DMS53 (cell line): ENCODE data around the gene SLC38A7.
"Not testable (repeated sequence)": the region's sequence is repeated elsewhere in the genome, so short reads cannot be mapped to it uniquely, and the experiment has no call there.

Experiments used
- DNase-seq: peaks from one replicate; lab custom pipeline; 2025; lab: John Stamatoyannopoulos, UW

Gene SLC38A7, protein sequence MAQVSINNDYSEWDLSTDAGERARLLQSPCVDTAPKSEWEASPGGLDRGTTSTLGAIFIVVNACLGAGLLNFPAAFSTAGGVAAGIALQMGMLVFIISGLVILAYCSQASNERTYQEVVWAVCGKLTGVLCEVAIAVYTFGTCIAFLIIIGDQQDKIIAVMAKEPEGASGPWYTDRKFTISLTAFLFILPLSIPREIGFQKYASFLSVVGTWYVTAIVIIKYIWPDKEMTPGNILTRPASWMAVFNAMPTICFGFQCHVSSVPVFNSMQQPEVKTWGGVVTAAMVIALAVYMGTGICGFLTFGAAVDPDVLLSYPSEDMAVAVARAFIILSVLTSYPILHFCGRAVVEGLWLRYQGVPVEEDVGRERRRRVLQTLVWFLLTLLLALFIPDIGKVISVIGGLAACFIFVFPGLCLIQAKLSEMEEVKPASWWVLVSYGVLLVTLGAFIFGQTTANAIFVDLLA

GRCh38 chr16:58684354-58685083, at the start of gene SLC38A7:
SLC38A7 (minus strand) TSS chr16:58684770; CDS start chr16:58680126, 4,644 bp downstream.
- peak; percentile 88 for DNase-seq

DNA sequence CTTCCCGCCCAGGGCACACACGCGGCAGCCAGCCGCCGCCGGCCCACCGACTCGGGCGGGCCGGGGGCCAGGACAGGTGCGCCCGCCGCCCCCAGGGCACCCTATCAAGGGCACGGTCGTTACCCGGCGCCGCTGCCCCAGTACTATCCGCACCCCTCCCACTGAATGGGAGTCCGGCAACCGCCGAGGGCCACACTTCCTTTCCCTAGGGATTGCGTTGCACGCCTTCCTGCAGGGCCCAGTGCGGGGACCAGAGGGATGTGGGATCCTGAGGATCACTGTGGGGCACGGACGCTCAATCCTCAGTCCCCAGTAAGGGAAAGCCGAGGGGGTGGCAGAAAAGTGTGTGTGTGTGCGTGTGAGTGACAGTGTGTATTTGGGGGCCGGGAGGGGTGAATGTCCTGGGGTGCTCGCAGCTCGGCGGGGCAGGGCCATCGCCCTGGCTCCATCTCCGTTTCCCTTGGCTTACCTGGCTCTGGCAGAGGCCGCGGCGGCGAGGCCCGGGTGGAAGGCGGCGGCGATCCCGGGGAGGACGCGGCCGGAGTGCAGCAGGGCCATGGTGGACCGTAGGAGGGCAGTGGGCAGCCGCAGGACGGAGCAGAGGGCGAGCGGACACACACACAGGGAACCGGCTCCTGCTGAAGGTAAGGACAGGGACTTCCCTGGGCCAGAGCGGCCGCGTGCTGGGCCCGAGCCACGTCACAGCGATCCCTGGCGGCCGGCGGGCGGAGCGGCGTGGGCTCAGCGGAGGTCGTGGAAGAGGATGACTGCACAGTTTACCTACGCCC, 49.3 kb upstream of the SLC38A7 start, which contains the start of gene GOT2:
Gene GOT2, minus strand, starts transcription at position 646 of the 788 bp plus-strand sequence. Its CDS starts 88 bp downstream, at position 558.
- peak; percentile 92 for DNase-seq

DNA sequence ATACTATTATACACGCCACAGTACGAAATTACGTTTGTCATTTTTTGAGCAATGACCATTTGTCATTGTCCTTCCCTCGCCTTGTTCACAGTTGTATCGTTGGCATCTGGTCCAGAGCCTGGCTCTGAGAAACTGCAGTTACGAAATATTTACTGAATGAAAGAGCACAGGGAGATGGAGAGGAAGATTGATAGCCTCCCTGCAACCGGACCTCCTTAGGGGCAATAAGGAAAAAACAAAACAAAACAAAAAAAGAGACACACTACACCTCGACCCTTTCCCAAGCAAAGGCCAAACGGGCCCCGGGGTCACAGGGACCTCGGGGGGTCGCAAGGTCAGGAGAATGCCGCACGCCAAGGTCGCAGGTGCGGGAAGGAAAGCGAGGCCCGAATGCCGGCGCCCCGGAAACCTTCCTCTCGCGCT, 48.7 kb upstream of the SLC38A7 start:
- peak; percentile 25 for DNase-seq

GRCh38 chr16:58732545-58733247, 48.1 kb upstream of the SLC38A7 start:
- no peak for DNase-seq

DNA sequence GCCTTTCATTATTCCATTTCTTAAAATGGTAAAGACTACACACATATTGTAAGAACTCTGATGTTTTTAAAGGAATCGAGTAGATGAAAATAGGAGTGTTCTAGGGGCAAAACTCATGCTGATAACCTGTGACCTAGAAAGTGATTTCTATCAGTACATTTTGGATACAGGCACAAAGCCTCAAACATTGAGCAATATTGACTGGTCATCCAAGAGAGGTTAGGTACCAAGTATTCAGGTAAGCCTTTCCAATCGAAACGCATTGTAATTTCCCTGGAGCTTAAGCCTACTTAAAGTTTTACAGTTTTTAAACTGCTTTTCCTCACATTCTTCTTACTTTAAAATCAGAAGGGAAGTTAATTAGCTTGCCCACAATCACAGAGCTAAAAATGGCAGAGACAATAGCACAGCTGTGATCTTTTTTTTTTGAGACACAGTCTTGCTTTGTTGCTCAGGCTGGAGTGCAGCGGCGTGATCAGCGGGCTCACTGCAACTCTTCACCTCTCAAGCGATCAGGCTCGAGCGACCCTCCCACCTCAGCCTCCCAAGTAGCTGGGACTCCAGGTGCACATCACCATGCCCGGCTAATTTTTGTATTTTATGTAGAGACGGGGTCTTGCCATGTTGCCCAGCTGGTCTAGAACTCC, 46.3 kb upstream of the SLC38A7 start:
- DNase-seq = no peak

- no peak for DNase-seq
Observed at GRCh38 chr16:58727796-58728568, 43.4 kb upstream of the SLC38A7 start.

GRCh38 chr16:58727028-58727781, 42.6 kb upstream of the SLC38A7 start:
- DNase-seq = no peak

DNA sequence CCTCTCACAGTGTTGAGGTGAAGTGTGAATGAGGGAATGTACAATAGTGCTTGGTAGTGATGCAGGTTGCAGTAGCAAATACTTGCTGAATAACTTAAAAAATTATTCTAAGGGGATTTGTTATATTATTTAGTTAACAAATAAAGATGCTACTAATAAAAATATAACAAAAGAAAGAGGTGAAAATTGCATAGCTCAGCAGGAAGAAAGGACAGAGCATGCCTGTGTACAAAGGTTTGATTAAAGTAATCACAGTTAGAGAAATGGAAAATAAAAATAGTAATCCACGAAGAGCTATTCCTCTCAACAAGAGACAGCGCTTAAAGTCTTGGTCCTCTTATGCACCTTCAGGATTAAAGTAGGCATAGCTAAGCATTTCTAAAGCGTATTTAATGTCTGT, 38.5 kb upstream of the SLC38A7 start:
- no peak for DNase-seq

- DNase-seq = no peak
Observed at GRCh38 chr16:58717994-58718393, 33.4 kb upstream of the SLC38A7 start.

DNA sequence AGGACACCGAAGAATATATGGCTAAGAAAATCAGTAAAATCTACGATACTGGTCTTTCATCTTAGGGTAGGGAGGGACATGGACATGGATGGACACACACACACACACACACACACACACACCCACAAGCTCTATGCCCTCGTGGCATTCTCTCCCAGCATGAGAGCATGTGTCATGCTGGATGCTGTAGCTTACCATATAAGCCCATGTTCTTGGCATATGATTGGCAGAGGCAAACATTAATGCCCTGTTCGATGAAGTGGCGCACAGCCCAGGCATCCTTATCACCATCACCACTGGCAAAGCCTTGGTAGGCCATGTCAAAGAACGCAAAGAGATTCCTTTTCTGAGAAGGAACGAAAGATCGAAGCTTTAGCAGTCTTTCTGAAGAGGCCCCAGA, 31.9 kb upstream of the SLC38A7 start:
- DNase-seq = no peak

GRCh38 chr16:58713742-58714141, 29.2 kb upstream of the SLC38A7 start:
- DNase-seq = no peak

DNA sequence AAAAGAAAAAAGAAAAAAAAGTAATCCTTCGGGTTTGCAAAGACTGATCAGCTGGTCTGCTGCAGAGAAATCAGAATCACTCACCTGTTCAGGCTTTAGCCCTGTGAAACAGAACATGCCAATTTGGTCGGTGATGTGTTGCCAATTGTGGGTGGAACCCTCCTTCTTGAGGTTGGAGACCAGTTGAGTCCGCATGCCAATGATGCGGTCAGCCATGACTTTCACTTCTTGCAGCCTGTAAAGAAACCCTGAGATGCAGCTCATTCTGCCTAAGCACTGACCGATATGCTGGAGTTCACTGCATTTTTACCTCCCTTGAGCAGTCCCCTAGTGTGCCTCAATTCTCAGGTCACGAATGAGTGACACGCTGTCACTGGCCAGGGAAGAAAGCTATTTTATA, 24.8 kb upstream of the SLC38A7 start:
- DNase-seq = no peak

GRCh38 chr16:58699151-58699550, 14.6 kb upstream of the SLC38A7 start:
- no peak for DNase-seq

DNA sequence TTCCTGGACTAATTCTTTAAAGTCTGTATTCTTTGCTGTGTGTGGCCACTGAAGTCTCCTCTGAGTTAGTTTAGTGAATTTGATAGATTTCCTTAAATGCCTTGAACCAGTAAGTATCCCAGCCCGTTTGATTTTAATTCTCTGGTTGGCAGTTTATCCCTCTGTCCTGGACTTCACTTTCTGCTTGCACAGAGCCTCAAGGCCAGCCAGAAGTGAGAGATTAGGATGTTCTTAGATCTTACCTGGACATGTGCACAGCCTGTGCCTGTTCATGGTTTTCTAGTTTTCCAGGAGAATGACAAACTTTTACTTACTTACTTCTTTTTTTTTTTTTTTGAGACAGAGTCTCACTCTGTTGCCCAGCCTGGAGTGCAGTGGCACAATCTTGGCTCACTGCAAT, 10.8 kb upstream of the SLC38A7 start:
- DNase-seq = no peak

DNA sequence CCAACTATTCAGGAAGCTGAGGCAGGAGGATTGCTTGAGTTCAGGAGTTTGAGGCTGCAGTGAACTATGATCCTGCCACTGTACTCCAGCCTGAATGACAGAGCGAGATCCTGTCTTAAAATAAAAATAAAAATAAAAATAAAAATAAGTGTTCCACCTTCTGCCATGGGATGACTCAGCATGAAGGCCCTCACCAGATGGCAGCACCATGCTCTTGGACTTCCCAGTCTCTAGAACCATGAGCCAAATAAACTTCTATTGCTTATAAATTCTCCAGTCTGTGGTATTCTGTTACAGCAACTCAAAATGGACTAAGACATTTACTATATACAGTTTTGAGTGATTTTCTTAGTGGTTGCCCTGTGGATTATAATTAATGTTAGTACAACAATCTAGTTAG, 7.9 kb upstream of the SLC38A7 start:
- no peak for DNase-seq

DNA sequence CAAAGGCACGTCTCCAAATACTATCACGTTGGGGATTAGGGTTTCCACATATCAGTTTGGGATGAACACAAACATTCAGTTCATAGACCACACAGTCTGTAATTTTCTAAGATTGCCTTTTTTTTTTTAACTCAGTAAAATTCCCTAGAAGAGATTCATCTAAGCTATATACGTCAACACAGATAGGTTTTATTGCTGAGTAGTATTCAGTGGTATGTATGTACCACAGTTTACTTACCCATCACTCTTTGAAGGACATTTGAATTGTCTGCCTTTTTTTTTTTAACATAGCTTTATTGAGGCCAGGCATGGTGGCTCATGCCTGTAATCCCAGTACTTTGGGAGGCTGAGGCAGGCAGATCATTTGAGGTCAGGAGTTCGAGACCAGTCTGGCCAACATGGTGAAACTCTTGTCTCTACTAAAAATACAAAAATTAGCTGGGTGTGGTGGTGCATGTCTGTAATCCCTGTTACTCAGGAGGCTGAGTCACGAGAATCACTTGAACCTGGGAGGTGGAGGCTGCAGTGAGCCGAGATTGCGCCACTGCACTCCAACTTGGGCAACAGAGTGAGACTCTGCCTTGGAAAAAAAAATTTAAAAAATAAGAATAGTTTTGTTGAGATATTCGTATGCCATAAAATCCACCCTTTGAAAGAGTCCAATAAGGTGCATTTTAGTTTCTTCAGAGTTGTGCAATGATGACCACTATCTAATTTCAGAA, 2.6 kb upstream of the SLC38A7 start:
- not testable (repeated sequence) for DNase-seq

- DNase-seq = peak; percentile 59
Observed at GRCh38 chr16:58685084-58685449, 497 bp upstream of the SLC38A7 start.

DNA sequence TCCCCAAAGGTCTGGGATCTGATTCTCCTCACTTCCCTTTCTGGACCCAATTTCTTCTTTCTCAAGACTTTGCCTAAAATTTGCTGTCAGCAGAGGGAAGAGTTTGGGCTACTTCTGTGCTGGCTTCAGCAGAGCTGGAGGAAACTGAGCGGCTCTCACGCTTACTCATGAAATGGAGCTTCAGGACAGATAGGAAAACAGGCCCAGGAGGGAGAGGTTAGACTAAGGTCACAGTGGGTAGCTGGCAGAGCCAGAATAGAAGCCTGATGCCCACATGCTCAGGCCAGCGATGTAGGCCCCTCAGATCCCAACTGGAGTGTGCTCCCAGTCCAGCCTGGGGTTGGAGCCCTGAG, 593 bp downstream of the SLC38A7 start:
- peak; percentile 22 for DNase-seq

- no peak for DNase-seq
Observed at GRCh38 chr16:58679763-58680162, 4.8 kb downstream of the SLC38A7 start.
